GM18511 (cell line): ENCODE measurements around the gene GPR179.

Source experiments
- ATAC-seq: cut with Tn5 transposase; IDR thresholded peaks from one replicate; pipeline ENCODE4 v1.9.1; 2021; ENCODE audit warnings: mild to moderate bottlenecking, moderate library complexity; ENCODE audit not compliant: unreplicated experiment

Gene GPR179, protein sequence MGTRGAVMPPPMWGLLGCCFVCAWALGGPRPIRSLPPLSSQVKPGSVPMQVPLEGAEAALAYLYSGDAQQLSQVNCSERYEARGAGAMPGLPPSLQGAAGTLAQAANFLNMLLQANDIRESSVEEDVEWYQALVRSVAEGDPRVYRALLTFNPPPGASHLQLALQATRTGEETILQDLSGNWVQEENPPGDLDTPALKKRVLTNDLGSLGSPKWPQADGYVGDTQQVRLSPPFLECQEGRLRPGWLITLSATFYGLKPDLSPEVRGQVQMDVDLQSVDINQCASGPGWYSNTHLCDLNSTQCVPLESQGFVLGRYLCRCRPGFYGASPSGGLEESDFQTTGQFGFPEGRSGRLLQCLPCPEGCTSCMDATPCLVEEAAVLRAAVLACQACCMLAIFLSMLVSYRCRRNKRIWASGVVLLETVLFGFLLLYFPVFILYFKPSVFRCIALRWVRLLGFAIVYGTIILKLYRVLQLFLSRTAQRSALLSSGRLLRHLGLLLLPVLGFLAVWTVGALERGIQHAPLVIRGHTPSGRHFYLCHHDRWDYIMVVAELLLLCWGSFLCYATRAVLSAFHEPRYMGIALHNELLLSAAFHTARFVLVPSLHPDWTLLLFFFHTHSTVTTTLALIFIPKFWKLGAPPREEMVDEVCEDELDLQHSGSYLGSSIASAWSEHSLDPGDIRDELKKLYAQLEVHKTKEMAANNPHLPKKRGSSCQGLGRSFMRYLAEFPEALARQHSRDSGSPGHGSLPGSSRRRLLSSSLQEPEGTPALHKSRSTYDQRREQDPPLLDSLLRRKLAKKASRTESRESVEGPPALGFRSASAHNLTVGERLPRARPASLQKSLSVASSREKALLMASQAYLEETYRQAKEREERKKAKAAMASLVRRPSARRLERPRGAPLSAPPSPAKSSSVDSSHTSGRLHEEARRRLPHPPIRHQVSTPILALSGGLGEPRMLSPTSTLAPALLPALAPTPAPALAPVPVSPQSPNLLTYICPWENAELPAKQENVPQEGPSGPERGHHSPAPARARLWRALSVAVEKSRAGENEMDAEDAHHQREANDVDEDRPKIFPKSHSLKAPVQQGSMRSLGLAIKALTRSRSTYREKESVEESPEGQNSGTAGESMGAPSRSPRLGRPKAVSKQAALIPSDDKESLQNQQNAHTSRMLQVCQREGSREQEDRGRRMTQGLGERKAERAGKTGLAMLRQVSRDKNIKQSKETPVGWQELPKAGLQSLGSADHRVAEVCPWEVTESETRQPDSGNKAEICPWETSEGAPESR (N-terminal part only)

DNA sequence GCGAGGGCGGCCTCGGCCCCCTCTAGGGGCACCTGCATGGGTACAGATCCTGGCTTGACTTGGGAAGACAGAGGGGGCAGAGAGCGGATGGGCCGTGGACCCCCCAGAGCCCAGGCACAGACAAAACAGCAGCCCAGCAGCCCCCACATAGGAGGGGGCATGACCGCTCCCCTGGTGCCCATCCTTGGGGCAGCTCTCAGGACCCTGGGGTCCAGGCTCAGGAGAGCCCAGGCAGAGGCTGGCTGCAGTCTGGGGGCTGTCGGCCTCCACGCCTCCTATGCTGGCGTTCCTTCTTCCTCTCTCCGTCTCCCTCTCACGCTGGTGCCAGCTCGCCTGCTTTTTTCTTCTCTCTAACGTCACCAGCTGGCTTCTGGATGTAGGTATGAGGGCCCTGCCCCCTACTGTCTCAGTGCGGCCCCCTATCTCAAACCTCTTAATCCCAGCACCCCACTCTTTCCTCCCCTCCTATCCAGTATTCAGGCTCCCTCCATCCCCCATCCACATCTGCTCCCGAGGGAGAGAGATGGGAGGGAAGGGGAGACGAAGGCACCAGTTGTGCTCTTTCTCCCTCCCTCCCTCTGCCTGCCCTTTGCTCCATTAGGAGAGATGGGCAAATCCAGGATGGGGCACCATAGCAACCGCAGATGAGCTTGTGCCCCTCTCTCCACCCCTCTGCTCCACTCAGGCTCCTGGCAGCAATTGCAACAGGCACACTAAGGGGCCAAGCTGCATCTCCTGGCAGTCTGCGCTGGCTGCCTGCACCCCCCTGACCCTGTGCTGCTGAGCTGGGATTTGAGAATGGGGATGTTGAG, at the start of gene GPR179:
Gene GPR179 (minus strand): TSS at position 349 of the 812 bp plus-strand sequence. CDS start 167 bp downstream, at position 182.
- no peak for ATAC-seq

DNA sequence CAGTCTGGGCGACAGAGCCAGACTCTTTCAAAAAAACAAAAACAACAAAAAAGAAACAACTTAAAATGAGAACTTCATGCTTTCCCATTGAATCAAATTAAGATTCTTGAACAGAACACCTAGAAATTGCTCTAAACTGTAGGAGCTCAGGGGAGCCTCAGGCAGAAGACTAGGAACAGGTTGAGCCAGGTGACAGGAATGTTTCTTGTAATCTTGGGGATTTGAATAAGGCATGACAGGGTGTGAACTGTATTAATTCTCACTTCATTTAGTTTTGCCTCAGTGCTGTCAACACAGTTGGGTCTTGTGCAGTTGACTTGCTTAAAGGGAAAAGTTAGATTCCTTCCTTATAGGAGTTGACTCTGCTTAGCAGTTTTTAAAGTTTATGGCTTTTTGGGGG, 35.7 kb upstream of the GPR179 start:
- ATAC-seq = no peak

DNA sequence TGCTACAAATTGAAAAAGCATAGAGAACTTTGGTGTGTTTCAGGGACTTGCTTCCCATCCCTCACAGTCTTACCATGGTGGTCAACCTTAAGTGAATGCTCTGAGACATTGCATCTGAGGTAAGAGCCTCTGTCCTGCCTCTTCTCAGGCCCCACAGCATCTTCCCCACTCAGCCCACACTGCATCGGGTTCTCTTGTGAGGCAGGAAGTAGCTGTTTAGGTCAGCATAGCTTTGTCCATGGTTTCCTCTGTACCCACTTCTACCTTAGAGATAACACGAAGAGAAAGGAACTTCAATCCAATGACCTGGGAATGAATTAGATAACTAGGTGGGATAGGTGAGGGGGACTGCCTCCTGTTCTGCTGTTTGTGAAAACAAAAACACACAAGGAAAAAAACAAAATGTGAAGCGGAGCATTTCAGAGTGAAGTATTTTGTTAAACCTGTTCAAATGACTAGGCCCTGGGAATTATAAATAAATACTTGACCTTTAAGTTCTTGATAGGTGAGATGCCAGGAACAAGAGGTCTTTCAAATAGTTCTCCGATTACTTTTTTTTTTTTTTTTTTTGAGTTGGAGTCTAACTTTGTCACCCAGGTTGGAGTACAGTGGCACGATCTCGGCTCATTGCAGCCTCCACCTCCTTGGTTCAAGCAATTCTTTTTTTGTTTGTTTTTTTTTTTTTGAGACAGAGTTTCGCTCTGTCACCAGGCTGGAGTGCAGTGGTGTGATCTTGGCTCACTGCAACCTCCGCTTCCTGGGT, 25.5 kb upstream of the GPR179 start:
- no peak for ATAC-seq

DNA sequence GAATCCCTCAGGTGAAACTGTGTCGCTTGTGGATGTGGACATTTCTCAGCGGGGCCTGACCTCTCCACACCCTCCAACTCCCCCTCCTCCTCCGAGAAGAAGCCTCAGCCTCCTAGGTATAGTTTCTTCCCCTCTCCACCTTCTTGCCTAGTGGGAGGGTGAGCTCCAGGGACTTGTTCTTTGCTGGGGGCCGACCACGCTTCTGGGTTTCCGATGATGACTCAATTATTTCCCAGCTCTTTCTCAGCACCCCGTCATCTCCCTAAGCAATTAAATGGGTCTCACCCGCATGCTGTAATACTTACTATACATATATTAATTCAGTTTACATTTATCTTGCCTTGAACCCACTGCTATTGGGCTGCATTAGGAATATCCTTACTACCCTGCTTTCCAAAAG, 21.0 kb upstream of the GPR179 start:
- ATAC-seq = no peak

DNA sequence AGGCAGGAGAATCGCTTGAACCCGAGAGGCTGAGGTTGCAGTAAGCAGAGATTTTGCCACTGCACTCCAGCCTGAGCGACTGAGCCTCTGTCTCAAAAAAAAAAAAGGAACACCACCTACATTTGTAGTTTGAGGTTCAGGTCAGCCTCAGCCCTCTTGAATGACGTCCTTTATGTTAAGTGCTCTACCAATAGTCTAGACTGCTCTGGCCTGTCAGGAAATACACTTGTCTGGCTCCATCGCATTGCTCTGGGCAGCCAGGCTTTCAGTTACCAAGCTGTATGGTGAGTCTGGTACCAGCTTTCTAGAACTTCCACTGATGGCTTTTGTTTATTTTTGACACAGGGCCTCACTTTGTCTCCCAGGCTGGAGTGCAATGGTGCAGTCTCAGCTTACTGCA, 19.3 kb upstream of the GPR179 start:
- no peak for ATAC-seq

DNA sequence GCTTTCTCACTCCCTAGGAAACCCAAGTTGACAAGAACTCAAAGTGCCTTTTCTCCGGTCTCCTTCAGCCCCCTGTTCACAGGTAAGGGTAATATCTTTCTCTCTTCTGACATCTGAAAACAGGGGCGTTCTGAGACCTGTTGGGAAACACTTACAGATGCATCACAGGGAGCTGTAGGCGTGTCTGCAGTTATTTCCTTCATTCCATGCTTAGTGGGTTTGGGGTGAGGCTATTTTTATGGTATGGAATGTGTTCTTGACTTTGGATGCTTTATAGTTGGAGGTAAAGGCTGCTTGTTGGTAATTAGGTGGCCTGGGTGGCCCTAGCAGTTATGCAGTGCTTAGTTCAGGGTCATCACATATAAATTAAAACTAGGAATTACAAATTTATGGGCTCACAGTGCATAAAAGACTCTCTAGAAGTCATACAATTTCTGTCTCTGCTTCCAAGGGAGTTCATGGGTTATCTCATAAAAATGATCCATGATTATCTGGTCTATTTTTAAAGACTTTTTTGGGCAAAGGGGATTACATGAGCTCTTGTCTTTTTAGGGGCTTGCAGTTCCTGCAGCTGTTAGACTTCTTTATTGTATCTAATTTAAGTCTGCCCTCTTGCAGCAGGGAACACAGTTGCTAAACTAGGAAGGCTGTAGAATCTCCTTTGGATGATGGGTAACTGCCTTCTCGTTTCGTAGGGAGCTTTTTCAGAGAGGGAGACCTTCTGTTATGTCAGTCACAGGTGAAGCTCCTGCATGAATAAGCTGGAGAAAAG, 18.1 kb upstream of the GPR179 start:
- no peak for ATAC-seq

DNA sequence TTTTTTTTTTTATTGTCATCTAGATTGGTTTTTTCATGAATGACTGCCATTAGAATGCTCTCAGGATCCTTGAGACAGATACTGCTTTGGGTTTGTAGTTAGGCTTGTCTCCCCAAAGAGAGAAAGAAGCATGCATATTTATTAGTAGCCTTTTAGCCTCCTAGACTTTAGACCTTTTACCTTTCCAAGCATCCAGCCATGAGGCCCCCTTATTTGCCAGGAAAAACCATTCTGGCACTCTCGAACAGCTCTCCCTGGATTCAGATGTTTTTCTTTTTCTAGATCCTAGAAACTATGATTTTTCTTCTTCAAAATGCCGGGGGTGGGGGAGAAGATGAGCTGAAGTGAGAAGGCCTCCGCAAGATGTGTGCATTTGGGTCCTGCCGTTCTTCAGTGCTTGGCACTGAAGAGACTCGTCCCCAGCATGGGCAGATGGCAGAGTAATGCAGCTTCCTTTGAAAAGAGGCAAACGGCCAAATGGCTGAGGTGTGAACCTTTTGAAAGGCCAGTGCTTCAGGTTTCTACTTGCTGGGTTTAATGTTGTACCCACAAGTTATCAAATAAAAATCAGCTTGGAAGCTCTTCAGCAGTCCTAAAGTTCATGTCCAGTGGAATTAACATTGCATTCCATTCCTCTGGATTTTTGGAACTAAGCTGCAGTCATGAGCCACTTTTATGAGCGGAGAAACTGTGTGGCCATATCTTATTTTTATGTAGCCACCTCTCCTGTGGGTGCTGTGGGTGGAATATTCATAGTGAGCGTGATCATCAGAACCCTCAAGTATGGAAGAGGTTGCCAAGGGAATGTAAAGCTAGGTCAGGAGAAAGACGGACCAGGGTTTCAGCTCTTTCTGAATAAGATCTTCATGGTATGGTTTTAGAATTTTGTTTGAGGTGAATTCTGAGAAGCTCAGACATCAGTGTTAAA, 15.1 kb upstream of the GPR179 start:
- no peak for ATAC-seq

DNA sequence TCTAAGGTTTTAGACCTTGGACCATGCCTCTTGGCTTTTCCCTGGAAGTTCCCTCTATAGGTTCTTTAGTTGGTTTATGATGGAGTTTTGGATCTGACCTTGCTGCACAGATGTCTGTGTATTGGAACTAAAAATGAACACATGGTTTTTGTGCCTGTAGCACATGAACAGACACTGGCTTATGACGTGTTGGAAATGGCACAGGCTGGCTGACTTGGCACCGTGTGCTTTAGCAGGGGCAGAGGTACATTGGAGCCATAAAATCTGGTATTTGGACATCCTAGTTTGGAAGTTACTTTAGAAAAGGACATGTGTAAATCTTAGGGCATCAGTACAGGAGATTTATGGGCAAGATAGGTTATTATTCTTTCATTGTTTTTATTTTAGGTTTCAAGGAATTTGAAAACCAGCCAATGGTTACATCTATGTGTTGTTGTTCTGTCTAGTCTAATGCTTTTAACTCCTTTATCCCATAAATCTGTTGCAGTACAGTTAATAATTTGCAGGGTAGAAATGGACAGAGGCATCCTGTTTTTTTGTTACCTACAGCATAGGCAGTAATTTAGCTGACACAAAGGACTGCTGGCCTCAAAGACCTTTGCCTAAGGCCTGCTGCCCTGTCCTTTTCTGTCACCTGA, 13.8 kb upstream of the GPR179 start:
- no peak for ATAC-seq

DNA sequence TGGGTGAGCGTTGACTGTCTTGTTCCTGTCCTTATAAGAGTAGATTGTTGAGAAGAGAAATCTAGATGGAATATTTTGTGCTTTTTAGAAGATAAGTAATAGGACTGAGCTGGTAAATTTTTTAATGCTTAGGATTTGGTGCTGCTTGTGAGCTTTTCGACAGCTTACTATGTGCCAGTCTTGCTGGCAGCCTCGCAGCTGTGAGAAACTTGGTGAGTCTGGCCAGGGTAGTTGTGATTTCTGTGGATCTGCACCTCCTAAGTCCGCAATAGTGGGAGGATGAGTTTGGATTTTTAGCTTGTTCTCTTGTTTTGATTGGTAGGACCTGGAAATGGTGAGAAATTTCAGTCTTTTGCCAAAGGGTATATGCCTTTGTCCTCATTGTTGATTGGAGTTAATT, 11.5 kb upstream of the GPR179 start:
- ATAC-seq = no peak

DNA sequence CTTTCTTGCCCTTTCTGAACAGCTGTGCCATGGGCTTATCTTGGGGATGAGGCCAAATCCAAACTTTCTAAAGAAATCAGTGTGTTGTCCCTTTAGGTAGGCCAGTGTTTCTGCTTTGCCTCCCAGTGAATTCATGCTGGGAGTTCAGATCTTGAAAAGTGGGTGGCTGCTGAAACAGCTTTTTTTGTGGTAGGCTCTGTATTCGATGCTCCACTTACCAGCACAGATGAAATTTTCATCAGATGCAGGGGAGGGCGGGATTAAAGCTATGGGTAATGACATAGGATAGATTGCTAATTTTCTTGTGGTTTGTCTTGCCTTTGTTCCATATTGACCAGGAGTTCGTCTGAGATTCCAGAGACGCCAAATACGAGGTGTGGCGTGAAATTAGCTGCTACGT, 10.7 kb upstream of the GPR179 start:
- ATAC-seq = no peak

DNA sequence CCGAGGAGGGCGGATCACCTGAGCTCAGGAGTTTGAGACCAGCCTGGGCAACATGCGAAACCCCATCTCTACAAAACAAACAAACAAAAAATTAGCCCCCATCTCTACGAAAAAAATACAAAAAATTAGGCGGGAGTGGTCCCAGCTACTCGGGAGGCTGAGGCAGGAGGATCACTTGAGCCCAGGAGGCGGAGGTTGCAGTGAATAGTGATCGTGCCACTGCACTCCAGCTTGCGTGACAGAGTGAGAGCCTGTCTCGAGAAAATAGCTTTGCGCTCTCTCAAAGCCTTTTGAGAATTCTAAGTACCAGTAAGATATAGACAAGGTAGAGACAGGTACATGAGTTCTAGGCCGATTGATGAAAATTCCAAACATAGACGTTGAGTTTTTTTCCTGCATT, 9.9 kb upstream of the GPR179 start:
- ATAC-seq = no peak

DNA sequence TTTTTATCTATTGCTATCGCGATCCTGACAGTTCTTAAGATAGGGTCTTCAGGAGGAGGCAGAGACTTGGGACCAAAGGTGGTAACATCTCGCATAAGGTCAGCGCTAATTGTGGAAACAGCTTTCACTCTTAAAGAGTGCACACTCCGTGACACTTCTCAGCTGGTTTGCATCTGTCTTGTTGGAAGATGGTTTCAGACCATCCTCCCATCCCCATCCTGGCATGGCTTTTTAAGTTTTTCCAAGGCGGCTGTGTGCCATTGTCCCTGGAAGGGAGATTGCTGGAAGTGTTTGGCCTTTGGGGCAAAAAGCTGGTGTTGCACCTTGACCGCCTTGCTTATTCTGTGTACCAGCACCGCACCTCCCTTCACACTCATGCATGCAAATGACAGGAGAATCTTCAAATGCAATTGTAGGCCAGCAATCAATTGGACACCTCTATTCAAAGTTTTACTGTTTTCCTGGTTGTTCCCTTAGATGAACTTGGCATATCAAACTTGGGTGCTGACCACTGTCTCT, 9.4 kb upstream of the GPR179 start:
- ATAC-seq = no peak

DNA sequence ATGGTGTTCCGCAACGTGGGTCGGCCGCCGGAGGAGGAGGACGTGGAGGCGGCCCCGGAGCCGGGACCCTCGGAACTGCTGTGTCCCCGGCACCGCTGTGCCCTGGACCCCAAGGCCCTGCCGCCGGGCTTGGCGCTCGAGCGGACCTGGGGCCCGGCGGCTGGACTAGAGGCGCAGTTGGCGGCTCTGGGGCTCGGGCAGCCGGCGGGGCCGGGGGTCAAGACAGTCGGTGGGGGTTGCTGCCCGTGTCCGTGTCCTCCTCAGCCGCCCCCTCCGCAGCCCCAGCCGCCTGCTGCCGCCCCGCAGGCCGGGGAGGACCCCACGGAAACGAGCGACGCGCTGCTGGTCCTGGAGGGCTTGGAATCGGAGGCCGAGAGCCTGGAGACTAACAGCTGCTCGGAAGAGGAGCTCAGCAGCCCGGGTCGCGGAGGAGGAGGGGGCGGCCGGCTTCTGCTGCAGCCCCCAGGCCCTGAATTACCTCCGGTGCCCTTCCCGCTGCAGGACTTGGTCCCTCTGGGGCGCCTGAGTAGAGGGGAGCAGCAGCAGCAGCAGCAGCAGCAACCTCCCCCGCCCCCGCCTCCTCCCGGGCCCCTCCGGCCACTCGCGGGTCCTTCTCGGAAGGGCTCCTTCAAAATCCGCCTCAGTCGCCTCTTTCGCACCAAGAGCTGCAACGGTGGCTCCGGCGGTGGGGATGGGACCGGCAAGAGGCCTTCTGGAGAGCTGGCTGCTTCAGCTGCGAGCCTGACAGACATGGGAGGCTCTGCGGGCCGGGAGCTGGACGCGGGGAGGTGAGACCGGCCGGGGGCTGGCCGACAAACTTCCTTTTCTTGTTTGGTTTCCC, 8.7 kb upstream of the GPR179 start:
- ATAC-seq = peak; percentile 28

DNA sequence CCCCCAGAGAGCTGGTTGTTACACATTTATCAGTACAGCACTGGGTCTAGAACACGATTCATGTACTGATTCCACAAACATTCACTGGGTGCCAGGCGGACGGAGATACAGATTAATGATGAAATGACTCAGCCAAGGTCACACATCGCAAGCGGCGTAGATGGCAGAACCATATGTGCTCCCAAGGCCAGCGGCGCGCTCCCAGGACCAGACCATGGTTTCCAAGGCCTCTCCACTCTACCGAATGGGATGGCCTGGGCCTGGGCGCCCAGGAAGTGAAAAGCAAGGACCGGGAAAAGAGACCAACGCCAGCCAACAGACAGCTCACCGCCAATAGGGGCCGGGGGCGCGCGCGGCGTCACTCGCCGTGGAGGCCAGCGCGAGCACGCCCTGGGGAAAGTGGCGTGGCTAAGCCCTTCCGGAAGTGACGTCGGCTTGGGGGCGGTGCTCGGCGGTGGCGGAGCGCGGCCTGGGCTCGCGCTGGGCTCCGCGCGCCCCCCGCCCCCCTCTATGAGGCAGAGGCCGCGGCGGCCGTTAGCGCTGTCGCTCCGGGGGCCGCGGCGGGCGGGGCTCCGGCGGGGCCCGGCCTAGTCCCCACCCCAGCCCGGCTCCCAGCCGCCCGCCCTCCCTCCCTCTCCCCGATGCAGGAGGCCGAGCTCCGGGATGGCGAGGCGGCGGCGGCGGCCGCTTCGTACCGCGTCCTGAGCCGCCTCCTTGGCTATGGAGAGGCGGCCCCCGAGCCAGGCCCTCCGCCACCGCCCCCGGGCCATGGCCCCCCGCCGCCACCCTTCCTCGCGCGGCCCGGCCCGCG, 7.9 kb upstream of the GPR179 start, which contains the start of gene SOCS7:
Gene SOCS7 (plus strand): TSS at position 433 of the 811 bp plus-strand sequence. CDS start 209 bp downstream, at position 642.
- peak; percentile 91 for ATAC-seq

DNA sequence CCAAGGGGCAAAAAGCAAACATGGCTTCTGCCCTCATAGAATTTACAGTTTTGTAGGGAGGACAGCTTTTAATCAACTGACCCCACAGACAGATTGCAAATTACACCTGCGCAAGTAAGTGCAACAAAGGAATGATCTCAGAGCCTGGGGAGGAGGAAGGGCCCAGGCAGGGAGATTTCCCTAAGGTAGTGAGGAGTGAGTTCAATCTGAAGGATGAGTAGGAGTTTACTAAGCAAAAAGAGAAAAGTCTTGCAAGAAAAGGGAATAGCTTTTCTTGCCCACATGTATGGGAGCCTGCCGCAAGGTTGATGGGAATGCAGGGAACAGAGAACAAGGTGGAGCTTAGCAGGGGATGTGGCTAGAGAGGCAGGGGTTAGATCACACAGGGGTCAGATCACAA, 6.3 kb upstream of the GPR179 start:
- ATAC-seq = no peak
